ENCODE data around the gene SYT15B.
"Not testable (repeated sequence)": the region's sequence is repeated elsewhere in the genome, so short reads cannot be mapped to it uniquely, and the experiment has no call there.

The SYT15B gene

DNA sequence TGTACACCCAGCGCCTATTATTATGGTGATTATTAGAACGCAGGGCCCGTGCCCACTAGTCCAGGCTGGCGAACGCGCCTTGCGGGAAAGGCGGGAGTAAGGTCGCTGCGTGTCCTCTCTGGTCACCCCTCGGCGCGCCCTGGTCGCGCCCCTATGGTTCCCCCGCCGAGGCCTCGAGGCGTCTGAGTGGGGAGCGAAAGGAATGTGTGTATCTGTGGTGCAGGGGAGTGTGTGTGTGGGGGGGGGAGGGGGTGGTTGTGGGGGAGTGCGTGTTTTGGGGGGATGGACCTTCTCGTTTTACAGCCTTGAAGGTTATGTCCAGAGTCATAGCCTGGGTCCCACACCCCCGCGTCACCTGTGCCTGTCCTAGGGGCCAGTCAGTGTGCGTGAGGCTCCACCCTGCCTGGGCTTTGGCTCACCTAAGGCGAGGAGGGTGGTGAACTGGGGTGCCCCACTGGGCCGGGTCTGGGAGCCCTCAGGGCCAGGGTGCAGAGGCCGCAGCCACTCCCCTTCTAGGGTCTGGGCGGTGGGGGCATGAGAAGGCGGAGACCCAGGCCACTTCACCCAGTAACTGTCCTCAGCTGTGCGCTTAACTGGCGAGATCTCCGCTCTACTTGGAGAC lies at the start of gene SYT15B:
TSS of gene SYT15B (minus strand) at position 39 of the 622 bp plus-strand sequence. CDS start 952 bp downstream, outside the sequence.
- DNase-seq (ENCODE audit: low spot score) = not testable (repeated sequence)

- DNase-seq (ENCODE audit: low spot score) = not testable (repeated sequence)
Observed at GRCh38 chr10:47779590-47779989, 16.2 kb upstream of the SYT15B start.

DNA sequence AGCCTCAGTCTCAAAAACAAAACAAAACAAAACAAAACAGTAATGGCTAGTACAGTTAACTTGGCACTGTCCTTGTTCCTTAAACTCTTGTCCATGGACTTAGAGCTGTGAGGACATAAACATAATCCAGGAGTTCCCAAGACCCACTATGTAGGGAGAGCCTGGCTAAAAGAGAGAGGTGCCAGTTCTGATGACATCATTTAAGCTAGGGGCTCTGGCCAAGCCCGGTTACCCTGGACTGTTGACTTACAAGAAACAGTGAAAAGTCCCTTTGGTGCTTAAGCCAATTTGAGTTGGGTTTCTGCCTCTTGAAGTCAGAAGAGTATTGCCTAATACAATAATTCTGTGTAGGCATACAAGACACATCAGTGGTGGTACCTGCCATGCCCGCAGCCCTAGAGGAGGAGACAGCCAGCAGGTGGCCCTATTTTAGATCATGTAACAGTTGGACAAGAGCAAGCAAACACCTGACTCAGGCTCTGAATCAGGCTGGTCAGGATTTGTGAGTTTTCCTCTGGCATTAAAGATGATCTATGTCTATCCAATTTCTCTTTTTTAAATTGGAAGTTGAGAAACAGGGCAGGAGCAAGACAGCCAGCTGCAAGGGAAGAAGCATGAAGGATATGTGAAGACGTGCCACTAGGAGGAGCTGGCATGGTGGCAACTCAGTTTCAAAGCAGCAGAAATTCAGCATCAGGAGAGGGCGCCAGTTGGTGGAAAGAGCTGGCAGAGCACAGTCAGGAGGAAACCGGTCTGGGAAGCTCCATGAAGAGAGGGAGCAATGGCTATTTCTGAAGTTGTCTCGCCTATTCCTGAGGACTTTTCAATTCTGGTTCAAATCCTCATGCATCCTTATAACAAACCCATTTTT lies 12.2 kb upstream of the SYT15B start:
- DNase-seq (ENCODE audit: low spot score) = peak; percentile 38

- not testable (repeated sequence) for DNase-seq (ENCODE audit: low spot score)
Observed at GRCh38 chr10:47770745-47771144, 7.4 kb upstream of the SYT15B start.

GRCh38 chr10:47768578-47769115 lies 5.3 kb upstream of the SYT15B start:
- peak; percentile 1 for DNase-seq (ENCODE audit: low spot score)

DNA sequence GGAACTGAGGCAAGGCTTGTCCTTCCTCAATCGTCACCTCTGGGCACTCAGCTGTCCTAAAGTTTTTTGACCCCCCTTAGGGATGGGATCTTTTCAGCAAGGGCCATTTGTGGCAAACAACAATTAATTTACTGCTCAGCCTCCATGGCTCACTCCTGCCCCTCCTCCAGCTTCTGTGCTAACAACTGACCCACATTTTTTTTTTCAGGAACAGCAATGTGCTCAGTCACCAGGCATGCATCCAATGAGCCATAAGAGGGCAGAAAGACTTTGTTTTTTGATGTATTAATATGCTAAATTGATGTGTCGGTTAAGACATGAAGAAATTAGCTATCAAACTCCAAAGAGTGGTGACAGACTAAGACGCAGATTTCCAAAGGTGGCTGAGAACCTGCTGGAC lies 4.7 kb upstream of the SYT15B start:
- DNase-seq (ENCODE audit: low spot score) = not testable (repeated sequence)

DNA sequence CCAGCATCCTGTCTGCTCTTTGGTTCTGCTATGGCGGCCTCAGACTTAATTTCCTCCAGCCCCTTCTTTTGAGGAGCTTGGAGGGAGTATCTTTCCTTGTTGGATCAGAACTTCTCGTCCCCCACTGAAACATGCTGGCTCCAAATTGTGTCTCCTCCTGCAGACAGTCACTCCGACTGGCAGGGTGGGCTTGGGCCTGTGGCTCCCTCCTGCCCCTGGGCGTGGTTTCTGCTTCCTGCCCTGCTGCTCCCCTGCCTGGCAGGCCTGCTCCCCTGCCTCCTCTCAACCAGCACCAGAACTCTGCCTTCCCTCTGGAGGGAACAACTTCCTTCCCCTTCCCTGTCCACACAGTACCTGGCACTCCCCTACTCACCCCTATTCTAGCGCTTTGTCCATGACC lies 3.8 kb upstream of the SYT15B start:
- DNase-seq (ENCODE audit: low spot score) = not testable (repeated sequence)

- DNase-seq (ENCODE audit: low spot score) = not testable (repeated sequence)
Observed at GRCh38 chr10:47765232-47765631, 1.8 kb upstream of the SYT15B start.

DNA sequence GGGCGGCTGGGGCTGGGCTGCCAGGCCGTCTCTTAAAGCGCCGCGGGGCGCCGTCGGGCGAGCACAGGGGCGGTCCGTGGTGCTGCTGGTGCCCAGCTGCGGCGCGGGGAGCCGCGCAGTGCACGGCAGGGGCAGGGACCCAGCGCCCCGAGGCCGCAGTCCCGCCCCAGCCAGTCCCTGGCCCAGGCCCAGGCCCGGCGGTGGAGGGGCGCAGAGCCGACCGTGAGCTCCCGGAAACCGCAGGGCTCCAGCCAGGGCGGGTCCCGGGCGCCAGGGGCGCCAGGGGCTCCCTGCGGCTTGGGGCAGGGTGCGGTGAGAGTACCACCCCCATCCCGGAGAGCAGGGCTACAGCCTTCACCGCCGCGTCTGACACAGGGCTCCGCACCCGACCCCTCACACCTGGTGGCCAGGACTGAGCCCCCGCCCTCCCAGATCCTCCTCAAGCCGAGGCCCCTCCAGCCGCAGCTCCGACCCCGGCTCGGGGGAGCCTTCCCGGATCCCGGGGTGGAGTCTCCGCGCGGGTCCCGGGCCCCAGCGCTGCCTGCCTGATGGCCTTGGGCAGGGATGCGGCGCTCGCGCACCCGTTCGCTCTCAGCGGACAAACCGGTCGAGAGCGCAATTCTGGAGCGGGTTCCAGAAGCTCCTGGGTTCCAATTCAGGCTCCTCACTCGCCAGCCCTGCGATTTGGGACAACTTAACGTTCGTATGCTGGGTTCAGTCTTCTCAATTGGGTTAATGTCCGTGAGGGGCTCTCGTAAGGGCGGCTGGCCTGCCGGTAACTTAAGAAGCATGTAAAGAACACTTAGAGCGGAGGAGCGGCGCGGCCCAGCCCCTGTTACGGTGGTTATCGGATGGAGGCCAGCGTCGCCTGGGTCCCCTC lies 478 bp downstream of the SYT15B start:
- not testable (repeated sequence) for DNase-seq (ENCODE audit: low spot score)

DNA sequence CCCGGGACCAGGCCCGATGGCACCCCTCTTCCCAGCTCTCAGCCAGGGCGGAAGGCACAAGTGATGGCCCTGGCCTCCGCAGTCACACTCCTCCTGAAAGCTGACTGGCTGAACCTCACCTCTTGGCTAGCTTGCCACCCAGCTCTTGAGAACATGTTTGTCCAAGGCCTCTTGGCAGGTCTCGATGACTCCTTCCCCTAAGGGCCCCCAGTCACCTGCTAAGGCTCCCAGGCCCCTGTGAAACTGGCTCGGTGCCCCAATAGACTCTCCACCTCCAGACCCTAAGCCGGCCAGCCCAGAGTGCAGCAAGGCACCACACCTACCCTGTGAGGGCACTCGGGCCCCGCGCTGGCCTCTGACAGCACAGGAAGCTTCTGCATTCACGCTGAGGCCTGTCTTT lies 4.5 kb downstream of the SYT15B start:
- DNase-seq (ENCODE audit: low spot score) = not testable (repeated sequence)

GRCh38 chr10:47756169-47756568 lies 7.2 kb downstream of the SYT15B start:
- DNase-seq (ENCODE audit: low spot score) = not testable (repeated sequence)

DNA sequence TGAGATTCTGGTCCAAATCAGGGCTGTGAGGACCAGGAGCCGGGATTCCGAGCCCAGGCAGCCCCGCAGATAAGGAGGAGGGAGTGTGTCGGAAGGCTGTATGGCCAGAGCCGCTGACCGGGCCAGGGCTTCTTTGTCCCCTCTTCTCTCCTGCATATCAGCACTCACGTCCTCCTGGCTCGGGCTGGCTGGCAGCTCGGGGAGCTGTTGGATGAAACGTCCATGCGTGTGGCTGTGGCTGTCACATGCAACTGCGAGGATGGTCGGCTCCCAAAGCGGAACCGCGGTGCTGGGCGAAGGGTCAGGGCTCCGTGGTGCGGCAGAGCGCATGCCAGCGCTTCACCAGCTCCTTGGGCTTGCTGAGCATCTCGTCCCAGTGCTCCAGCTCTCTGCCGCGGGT lies 9.5 kb downstream of the SYT15B start:
- not testable (repeated sequence) for DNase-seq (ENCODE audit: low spot score)

DNA sequence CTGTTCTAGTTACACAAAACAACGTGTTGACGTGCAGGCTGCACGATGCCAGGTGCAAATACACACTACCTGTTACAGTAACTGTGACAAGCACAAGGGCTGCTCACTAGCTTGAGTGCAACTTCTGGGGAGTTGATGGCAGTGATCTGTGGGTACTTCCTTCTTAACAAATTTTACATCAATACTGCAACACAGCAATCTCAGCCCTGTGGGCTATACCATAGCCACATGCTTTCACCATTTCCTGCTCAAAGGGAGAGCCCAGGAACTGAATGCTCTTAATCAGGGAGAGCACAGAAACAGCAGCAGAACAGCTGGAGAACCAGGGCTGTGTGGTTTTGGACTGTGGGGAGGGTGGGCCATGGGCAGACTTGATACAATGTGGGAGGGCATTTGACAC lies 10.2 kb downstream of the SYT15B start:
- DNase-seq (ENCODE audit: low spot score) = not testable (repeated sequence)

- not testable (repeated sequence) for DNase-seq (ENCODE audit: low spot score)
Observed at GRCh38 chr10:47751821-47752220, 11.6 kb downstream of the SYT15B start.

- DNase-seq (ENCODE audit: low spot score) = not testable (repeated sequence)
Observed at GRCh38 chr10:47750360-47750759, 13.0 kb downstream of the SYT15B start.

DNA sequence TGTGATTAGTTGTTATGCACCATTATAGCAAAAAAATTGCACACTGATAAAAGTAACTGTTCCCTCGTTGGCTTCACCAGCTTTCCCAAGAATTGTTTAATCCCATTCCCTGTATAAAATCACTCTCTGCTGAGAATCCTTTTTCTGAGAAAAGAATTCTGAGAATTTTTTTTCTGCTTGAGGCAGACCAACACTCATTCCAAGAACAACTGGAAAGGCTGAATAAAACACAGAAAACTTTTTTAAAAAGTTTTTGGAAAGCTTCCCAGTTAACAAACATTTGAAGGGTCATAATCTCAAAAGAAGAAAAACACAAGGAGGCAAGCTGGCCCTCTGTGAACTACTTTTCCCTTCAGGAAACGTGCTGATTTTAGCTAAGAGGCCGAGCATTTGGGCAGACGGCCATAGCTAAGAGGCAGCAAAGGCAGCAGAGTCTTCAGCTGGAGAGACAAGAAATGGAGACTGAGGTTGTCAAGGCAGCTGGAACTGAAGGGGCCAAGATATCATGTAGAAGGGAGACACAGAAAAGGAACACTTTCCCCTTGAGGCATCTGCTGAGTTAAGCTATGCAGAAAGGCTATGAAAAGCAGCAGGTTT lies 16.5 kb downstream of the SYT15B start:
- DNase-seq (ENCODE audit: low spot score) = not testable (repeated sequence)

GRCh38 chr10:47744881-47745280 lies 18.5 kb downstream of the SYT15B start:
- DNase-seq (ENCODE audit: low spot score) = not testable (repeated sequence)

- peak; percentile 1 for DNase-seq (ENCODE audit: low spot score)
Observed at GRCh38 chr10:47743611-47744550, 19.5 kb downstream of the SYT15B start.

- DNase-seq (ENCODE audit: low spot score) = not testable (repeated sequence)
Observed at GRCh38 chr10:47740868-47741267, 22.5 kb downstream of the SYT15B start.

- DNase-seq (ENCODE audit: low spot score) = not testable (repeated sequence)
Observed at GRCh38 chr10:47730911-47731310, 32.5 kb downstream of the SYT15B start.
